HEK293T (cell line): Measurements from ENCODE around the gene FAM222A.

ENCODE experiments used
- BHLHE40 ChIP-seq: fragments of 450-650 bp; IDR thresholded peaks from 2 replicates; pipeline ENCODE4 v1.6.1; 2016; ENCODE audit warnings: mild to moderate bottlenecking, moderate library complexity, borderline replicate concordance
- FOXA1 ChIP-seq: fragments of 450-650 bp; IDR thresholded peaks from 2 replicates; pipeline ENCODE4 v1.6.1; 2016; ENCODE audit warnings: mild to moderate bottlenecking
- FOXM1 ChIP-seq: fragments of 450-650 bp; IDR thresholded peaks from 2 replicates; pipeline ENCODE4 v1.6.1; 2017; ENCODE audit warnings: mild to moderate bottlenecking, borderline replicate concordance
- HDGF ChIP-seq: fragments of 450-650 bp; IDR thresholded peaks from 2 replicates; pipeline ENCODE4 v1.6.1; 2017; ENCODE audit warnings: antibody characterized with exemption, borderline replicate concordance
- L3MBTL2 ChIP-seq: fragments of 450-650 bp; conservative IDR thresholded peaks from 2 replicates; pipeline ENCODE4 v1.6.1; 2016; ENCODE audit warnings: mild to moderate bottlenecking
- LEF1 ChIP-seq: fragments of 450-650 bp; IDR thresholded peaks from 2 replicates; pipeline ENCODE4 v1.6.1; 2017; ENCODE audit warnings: mild to moderate bottlenecking, borderline replicate concordance
- SP1 ChIP-seq: fragments of 450-650 bp; IDR thresholded peaks from 2 replicates; pipeline ENCODE4 v1.6.1; 2017
- SUZ12 ChIP-seq: fragments of 450-650 bp; IDR thresholded peaks from 2 replicates; pipeline ENCODE4 v1.6.1; 2016; ENCODE audit warnings: mild to moderate bottlenecking
- TARDBP ChIP-seq: fragments of 450-650 bp; IDR thresholded peaks from 2 replicates; pipeline ENCODE4 v1.6.1; 2016
- ZNF384 ChIP-seq: fragments of 450-650 bp; IDR thresholded peaks from 2 replicates; pipeline ENCODE4 v1.6.1; 2016
- TF ChIP-seq, protein P1 (sequence below): fragments of 450-650 bp; IDR thresholded peaks from 2 replicates; pipeline ENCODE4 v1.6.1; 2016

GRCh38 chr12:109723311-109723881 lies 9.8 kb downstream of the FAM222A start:
- TF ChIP-seq SP1 (no peak), BHLHE40 (no peak), FOXM1 (no peak), ZNF384 (no peak), HDGF (no peak), L3MBTL2 (no peak), LEF1 (no peak), FOXA1 (no peak), SUZ12 (no peak), TARDBP (no peak)
- TF ChIP-seq, protein P1, sequence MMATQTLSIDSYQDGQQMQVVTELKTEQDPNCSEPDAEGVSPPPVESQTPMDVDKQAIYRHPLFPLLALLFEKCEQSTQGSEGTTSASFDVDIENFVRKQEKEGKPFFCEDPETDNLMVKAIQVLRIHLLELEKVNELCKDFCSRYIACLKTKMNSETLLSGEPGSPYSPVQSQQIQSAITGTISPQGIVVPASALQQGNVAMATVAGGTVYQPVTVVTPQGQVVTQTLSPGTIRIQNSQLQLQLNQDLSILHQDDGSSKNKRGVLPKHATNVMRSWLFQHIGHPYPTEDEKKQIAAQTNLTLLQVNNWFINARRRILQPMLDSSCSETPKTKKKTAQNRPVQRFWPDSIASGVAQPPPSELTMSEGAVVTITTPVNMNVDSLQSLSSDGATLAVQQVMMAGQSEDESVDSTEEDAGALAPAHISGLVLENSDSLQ: no peak
